HepG2 (cell line): ENCODE measurements around the gene NEURL1B. TPM values are rescaled to one million over a fixed set of nuclear protein-coding genes. Genes with fewer than 3 reads are reported as not detected.
A peak's percentile ranks its signal among the peaks of the same experiment; 100 is the strongest.

ENCODE experiments used
- ATF1 ChIP-seq: IDR thresholded peaks from 2 replicates; pipeline ENCODE4 v1.6.1; 2016; ENCODE audit warnings: mild to moderate bottlenecking, control low read depth
- EP300 ChIP-seq, 3 experiments: sonication (generic) in 1 of 3; formaldehyde crosslinking in 1 of 3; IDR thresholded peaks; 2 replicates each; pipeline versions ENCODE4 v1.5.1 to v1.6.1; 2011 to 2020; ENCODE audit warnings: low read depth in 2 of 3, low read length in 2 of 3, borderline replicate concordance in 1 of 3, improper control_type of control experiment in 1 of 3, mild to moderate bottlenecking in 1 of 3, missing genetic modification reagents in 1 of 3, moderate library complexity in 1 of 3
- FIP1L1 ChIP-seq: fragments of 200-400 bp; formaldehyde crosslinking; IDR thresholded peaks from 2 replicates; pipeline ENCODE4 v1.6.1; 2018; ENCODE audit warnings: low read depth, mild to moderate bottlenecking, low read length, moderate library complexity, borderline replicate concordance; ENCODE audit not compliant: insufficient read depth
- GLI4 ChIP-seq: sonication (generic); formaldehyde crosslinking; IDR thresholded peaks from 2 replicates; pipeline ENCODE4 v1.5.1; 2020; ENCODE audit warnings: missing genetic modification reagents, mild to moderate bottlenecking, moderate library complexity, borderline replicate concordance
- HMG20A ChIP-seq: IDR thresholded peaks from 2 replicates; pipeline ENCODE4 v1.6.1; 2016; ENCODE audit warnings: borderline replicate concordance
- HMG20B ChIP-seq: conservative IDR thresholded peaks from 2 replicates; pipeline ENCODE4 v1.6.1; 2016; ENCODE audit warnings: missing genetic modification reagents, missing compliant biosample characterization
- HNRNPUL1 ChIP-seq: fragments of 200-400 bp; formaldehyde crosslinking; IDR thresholded peaks from 2 replicates; pipeline ENCODE4 v1.6.1; 2017; ENCODE audit warnings: low read depth, mild to moderate bottlenecking, low read length, moderate library complexity
- MBNL3 ChIP-seq: fragments of 250-450 bp; sonication (Bioruptor Pico); conservative IDR thresholded peaks from 2 replicates; pipeline ENCODE4 v1.8.0; 2022; ENCODE audit warnings: mild to moderate bottlenecking, inconsistent platforms
- ZBTB42 ChIP-seq: sonication (generic); formaldehyde crosslinking; IDR thresholded peaks from 2 replicates; pipeline ENCODE4 v1.5.0; 2020; ENCODE audit warnings: mild to moderate bottlenecking, missing genetic modification reagents
- ZFP41 ChIP-seq: sonication (generic); formaldehyde crosslinking; IDR thresholded peaks from 2 replicates; pipeline ENCODE4 v1.4.0; 2020; ENCODE audit warnings: mild to moderate bottlenecking, missing genetic modification reagents, borderline replicate concordance
- ZNF10 ChIP-seq: sonication (generic); formaldehyde crosslinking; IDR thresholded peaks from 2 replicates; pipeline ENCODE4 v1.4.0; 2020; ENCODE audit warnings: mild to moderate bottlenecking, low read depth, missing genetic modification reagents, borderline replicate concordance
- ZNF12 ChIP-seq: sonication (generic); formaldehyde crosslinking; IDR thresholded peaks from 2 replicates; pipeline ENCODE4 v1.5.0; 2020; ENCODE audit warnings: missing genetic modification reagents
- ZNF451 ChIP-seq: sonication (generic); formaldehyde crosslinking; IDR thresholded peaks from 2 replicates; pipeline ENCODE4 v1.5.0; 2020; ENCODE audit warnings: mild to moderate bottlenecking, missing genetic modification reagents
- ZNF484 ChIP-seq: sonication (generic); formaldehyde crosslinking; IDR thresholded peaks from 2 replicates; pipeline ENCODE4 v1.5.1; 2020; ENCODE audit warnings: mild to moderate bottlenecking, low read depth, missing genetic modification reagents, borderline replicate concordance
- polyA plus RNA-seq, 8 experiments: library from polyadenylated mRNA; depleted of rRNA in 3 of 8; stranded (reverse) in 7 of 8; unstranded in 1 of 8; fragments of >200 nt; fragmentation: Illumina TruSeq in 4 of 8; extraction: Trizol in 4 of 8; gene quantifications; 2 replicates each; pipeline versions ENCODE4 v1.2.1 to v1.2.3, GENCODE V29; 2011 to 2016; ENCODE audit warnings: low read depth in 4 of 8, missing spikeins in 1 of 8, mixed read lengths in 1 of 8; ENCODE audit not compliant: insufficient read depth in 1 of 8
- total RNA-seq, 5 experiments: library from RNA; depleted of rRNA; stranded (reverse); fragments of >200 nt; fragmentation: Illumina TruSeq; extraction: Trizol; gene quantifications; 2 replicates each; pipeline ENCODE4 v1.2.3, GENCODE V29; 2016; ENCODE audit warnings: low read depth in 1 of 5
- TF ChIP-seq, protein P1 (sequence below): sonication (generic); formaldehyde crosslinking; IDR thresholded peaks from 2 replicates; pipeline ENCODE4 v1.5.1; 2020; ENCODE audit warnings: missing genetic modification reagents, mild to moderate bottlenecking, borderline replicate concordance
- TF ChIP-seq, protein P2 (sequence below): sonication (generic); formaldehyde crosslinking; IDR thresholded peaks from 2 replicates; pipeline ENCODE4 v1.9.0; 2021; ENCODE audit warnings: missing genetic modification reagents, borderline replicate concordance
- TF ChIP-seq, protein P3 (sequence below): IDR thresholded peaks from 2 replicates; pipeline ENCODE4 v1.6.1; 2016; ENCODE audit warnings: missing genetic modification reagents, missing compliant biosample characterization
- TF ChIP-seq, protein P4 (sequence below): sonication (generic); formaldehyde crosslinking; IDR thresholded peaks from 2 replicates; pipeline ENCODE4 v1.5.1; 2020; ENCODE audit warnings: missing genetic modification reagents, mild to moderate bottlenecking, borderline replicate concordance
- TF ChIP-seq, protein P5 (sequence below): sonication (generic); formaldehyde crosslinking; IDR thresholded peaks from 2 replicates; pipeline ENCODE4 v1.5.1; 2020; ENCODE audit warnings: missing genetic modification reagents, mild to moderate bottlenecking, borderline replicate concordance

The NEURL1B gene
- total and polyA plus RNA-seq, 2 of the 13 experiments (the other 11 are each of a cell fraction or from before 2014, with no cell fraction given), result 0.09 to 0.13 TPM

DNA sequence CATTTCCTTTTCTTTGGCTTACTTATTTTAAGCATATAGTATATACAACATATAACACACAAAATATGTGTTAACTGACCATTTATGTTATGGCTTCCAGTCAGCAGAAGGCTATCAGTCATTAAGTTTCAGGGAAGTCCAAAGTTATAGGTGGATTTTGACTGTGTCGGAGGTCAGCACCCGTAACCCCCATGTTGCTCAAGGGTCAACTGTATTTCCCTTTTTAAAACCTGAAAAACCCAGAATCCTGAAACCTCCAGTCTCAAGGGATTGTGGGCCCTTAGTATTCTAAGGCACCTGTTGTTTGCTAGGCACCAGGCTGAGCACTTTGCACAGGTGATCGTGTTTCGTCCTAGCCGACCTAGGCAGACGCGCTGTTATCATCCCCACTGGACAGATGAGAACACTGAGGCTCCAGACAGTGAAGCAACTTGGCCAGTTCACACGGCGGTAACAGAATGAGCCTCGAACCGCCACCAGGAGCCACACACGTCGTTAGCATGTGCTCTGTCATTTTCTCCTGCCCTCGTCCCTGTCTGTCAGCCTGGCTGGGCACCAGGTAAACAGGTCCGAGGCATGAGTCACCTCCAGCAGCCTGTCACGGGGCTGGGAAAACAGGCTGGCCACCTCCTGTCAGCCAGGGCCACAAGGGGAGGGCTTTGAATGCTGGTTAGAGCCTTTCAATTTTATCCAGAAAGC lies 90.1 kb downstream of the NEURL1B start (continued):
- TF ChIP-seq ZNF484 (CRISPR knock-in tag), result no peak
- TF ChIP-seq GLI4, result peak; percentile 86; the same call in 1 of the 2 replicates
- peak; percentile 73; the same call in 1 of the 2 replicates for TF ChIP-seq HMG20A (CRISPR knock-in tag)
- peak; percentile 61; the same call in 1 of the 2 replicates for TF ChIP-seq ZNF12 (CRISPR knock-in tag)
- TF ChIP-seq, protein P1, sequence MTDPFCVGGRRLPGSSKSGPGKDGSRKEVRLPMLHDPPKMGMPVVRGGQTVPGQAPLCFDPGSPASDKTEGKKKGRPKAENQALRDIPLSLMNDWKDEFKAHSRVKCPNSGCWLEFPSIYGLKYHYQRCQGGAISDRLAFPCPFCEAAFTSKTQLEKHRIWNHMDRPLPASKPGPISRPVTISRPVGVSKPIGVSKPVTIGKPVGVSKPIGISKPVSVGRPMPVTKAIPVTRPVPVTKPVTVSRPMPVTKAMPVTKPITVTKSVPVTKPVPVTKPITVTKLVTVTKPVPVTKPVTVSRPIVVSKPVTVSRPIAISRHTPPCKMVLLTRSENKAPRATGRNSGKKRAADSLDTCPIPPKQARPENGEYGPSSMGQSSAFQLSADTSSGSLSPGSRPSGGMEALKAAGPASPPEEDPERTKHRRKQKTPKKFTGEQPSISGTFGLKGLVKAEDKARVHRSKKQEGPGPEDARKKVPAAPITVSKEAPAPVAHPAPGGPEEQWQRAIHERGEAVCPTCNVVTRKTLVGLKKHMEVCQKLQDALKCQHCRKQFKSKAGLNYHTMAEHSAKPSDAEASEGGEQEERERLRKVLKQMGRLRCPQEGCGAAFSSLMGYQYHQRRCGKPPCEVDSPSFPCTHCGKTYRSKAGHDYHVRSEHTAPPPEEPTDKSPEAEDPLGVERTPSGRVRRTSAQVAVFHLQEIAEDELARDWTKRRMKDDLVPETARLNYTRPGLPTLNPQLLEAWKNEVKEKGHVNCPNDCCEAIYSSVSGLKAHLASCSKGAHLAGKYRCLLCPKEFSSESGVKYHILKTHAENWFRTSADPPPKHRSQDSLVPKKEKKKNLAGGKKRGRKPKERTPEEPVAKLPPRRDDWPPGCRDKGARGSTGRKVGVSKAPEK (CRISPR knock-in tag), result no peak
- no peak for TF ChIP-seq HNRNPUL1
- TF ChIP-seq, protein P2, sequence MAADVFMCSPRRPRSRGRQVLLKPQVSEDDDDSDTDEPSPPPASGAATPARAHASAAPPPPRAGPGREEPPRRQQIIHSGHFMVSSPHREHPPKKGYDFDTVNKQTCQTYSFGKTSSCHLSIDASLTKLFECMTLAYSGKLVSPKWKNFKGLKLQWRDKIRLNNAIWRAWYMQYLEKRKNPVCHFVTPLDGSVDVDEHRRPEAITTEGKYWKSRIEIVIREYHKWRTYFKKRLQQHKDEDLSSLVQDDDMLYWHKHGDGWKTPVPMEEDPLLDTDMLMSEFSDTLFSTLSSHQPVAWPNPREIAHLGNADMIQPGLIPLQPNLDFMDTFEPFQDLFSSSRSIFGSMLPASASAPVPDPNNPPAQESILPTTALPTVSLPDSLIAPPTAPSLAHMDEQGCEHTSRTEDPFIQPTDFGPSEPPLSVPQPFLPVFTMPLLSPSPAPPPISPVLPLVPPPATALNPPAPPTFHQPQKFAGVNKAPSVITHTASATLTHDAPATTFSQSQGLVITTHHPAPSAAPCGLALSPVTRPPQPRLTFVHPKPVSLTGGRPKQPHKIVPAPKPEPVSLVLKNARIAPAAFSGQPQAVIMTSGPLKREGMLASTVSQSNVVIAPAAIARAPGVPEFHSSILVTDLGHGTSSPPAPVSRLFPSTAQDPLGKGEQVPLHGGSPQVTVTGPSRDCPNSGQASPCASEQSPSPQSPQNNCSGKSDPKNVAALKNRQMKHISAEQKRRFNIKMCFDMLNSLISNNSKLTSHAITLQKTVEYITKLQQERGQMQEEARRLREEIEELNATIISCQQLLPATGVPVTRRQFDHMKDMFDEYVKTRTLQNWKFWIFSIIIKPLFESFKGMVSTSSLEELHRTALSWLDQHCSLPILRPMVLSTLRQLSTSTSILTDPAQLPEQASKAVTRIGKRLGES (CRISPR knock-in tag), result no peak
- peak in 1 of 2 experiments; percentile 28; a peak in 1 of 4 replicates for TF ChIP-seq EP300 (IDR thresholded peaks at IDR 0.05; ENCODE audit: low read depth in 2 of 2, low read length in 2 of 2)
- peak; percentile 66; the same call in 1 of the 2 replicates for TF ChIP-seq EP300 (CRISPR knock-in tag; IDR thresholded peaks at IDR 0.05; ENCODE audit: borderline replicate concordance)
- TF ChIP-seq FIP1L1, result no peak
- TF ChIP-seq, protein P3, sequence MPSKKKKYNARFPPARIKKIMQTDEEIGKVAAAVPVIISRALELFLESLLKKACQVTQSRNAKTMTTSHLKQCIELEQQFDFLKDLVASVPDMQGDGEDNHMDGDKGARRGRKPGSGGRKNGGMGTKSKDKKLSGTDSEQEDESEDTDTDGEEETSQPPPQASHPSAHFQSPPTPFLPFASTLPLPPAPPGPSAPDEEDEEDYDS (CRISPR knock-in tag), result peak; percentile 62
- TF ChIP-seq HMG20B (CRISPR knock-in tag), result 0 out of 2 replicates have a peak, but pooled peaks have one; percentile 38
- no peak for TF ChIP-seq ZBTB42 (CRISPR knock-in tag)
- TF ChIP-seq MBNL3 (CRISPR knock-in tag), result no peak
- TF ChIP-seq ZNF451 (CRISPR knock-in tag), result peak; percentile 86; the same call in 1 of the 2 replicates
- TF ChIP-seq, protein P4, sequence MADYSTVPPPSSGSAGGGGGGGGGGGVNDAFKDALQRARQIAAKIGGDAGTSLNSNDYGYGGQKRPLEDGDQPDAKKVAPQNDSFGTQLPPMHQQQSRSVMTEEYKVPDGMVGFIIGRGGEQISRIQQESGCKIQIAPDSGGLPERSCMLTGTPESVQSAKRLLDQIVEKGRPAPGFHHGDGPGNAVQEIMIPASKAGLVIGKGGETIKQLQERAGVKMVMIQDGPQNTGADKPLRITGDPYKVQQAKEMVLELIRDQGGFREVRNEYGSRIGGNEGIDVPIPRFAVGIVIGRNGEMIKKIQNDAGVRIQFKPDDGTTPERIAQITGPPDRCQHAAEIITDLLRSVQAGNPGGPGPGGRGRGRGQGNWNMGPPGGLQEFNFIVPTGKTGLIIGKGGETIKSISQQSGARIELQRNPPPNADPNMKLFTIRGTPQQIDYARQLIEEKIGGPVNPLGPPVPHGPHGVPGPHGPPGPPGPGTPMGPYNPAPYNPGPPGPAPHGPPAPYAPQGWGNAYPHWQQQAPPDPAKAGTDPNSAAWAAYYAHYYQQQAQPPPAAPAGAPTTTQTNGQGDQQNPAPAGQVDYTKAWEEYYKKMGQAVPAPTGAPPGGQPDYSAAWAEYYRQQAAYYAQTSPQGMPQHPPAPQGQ (CRISPR knock-in tag), result no peak
- TF ChIP-seq ZFP41, result peak; percentile 90; the same call in 1 of the 2 replicates
- TF ChIP-seq ZNF10, result no peak
- TF ChIP-seq ATF1 (CRISPR knock-in tag), result no peak
- TF ChIP-seq, protein P5, sequence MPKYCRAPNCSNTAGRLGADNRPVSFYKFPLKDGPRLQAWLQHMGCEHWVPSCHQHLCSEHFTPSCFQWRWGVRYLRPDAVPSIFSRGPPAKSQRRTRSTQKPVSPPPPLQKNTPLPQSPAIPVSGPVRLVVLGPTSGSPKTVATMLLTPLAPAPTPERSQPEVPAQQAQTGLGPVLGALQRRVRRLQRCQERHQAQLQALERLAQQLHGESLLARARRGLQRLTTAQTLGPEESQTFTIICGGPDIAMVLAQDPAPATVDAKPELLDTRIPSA (CRISPR knock-in tag), result no peak
